Measurements from ENCODE around the gene C2orf72.

C2orf72 gene

GRCh38 chr2:231032575-231033140, 4.7 kb upstream of the C2orf72 start:
- no peaks in the 10 kb centered on the region for H3F3A ChIP-seq (ENCODE audit: low read depth)
- H2AFZ ChIP-seq (ENCODE audit: low read length), result no peak overlapping the region
- TF ChIP-seq EZH2phosphoT487 (IDR thresholded peaks at IDR 0.05; ENCODE audit: borderline replicate concordance) (no peak), CTCF (conservative IDR thresholded peaks at IDR 0.05; ENCODE audit: low read length) (no peak)
- H3K9me3 ChIP-seq (ENCODE audit: insufficient read depth, low read depth, low read length), result no peaks in the 10 kb centered on the region
- H3K27me3 ChIP-seq (ENCODE audit: insufficient read depth, low read length, poor library complexity, severe bottlenecking), result no peaks in the 10 kb centered on the region
- H3K79me2 ChIP-seq (ENCODE audit: insufficient read depth, low read length), result no peaks in the 10 kb centered on the region
- no peak overlapping the region for H3K4me3 ChIP-seq (ENCODE audit: low read length, poor library complexity, severe bottlenecking)
- H3K36me3 ChIP-seq (ENCODE audit: insufficient read depth, low read length), result no peaks in the 10 kb centered on the region
- H3K9me2 ChIP-seq (replicated peaks; ENCODE audit: low read depth, low read length), result no peaks in the 10 kb centered on the region
- H3K9ac ChIP-seq (ENCODE audit: low read depth, low read length, poor library complexity, severe bottlenecking), result no peak overlapping the region
- no peak overlapping the region for H3K4me2 ChIP-seq (ENCODE audit: low read depth, low read length, poor library complexity, severe bottlenecking)
- no peaks in the 10 kb centered on the region for H3K4me1 ChIP-seq (ENCODE audit: insufficient read depth, low read length, poor library complexity, severe bottlenecking)
- no peaks in the 10 kb centered on the region for H4K20me1 ChIP-seq (ENCODE audit: insufficient read depth, low read length, poor library complexity, severe bottlenecking)

GRCh38 chr2:231033147-231034132, 3.9 kb upstream of the C2orf72 start:
- H3K4me3 ChIP-seq (ENCODE audit: low read length, poor library complexity, severe bottlenecking), result no peak overlapping the region
- H3K79me2 ChIP-seq (ENCODE audit: insufficient read depth, low read length), result no peaks in the 10 kb centered on the region
- H3K27me3 ChIP-seq (ENCODE audit: insufficient read depth, low read length, poor library complexity, severe bottlenecking), result no peaks in the 10 kb centered on the region
- H3K4me2 ChIP-seq (ENCODE audit: low read depth, low read length, poor library complexity, severe bottlenecking), result no peak overlapping the region
- H3K9me2 ChIP-seq (replicated peaks; ENCODE audit: low read depth, low read length), result no peaks in the 10 kb centered on the region
- no peak overlapping the region for H3K9ac ChIP-seq (ENCODE audit: low read depth, low read length, poor library complexity, severe bottlenecking)
- H4K20me1 ChIP-seq (ENCODE audit: insufficient read depth, low read length, poor library complexity, severe bottlenecking), result no peaks in the 10 kb centered on the region
- no peak overlapping the region for H2AFZ ChIP-seq (ENCODE audit: low read length)
- H3F3A ChIP-seq (ENCODE audit: low read depth), result no peaks in the 10 kb centered on the region
- no peaks in the 10 kb centered on the region for H3K36me3 ChIP-seq (ENCODE audit: insufficient read depth, low read length)
- H3K9me3 ChIP-seq (ENCODE audit: insufficient read depth, low read depth, low read length), result no peaks in the 10 kb centered on the region
- H3K4me1 ChIP-seq (ENCODE audit: insufficient read depth, low read length, poor library complexity, severe bottlenecking), result no peaks in the 10 kb centered on the region
- TF ChIP-seq EZH2phosphoT487 (IDR thresholded peaks at IDR 0.05; ENCODE audit: borderline replicate concordance) (no peak), CTCF (conservative IDR thresholded peaks at IDR 0.05; ENCODE audit: low read length) (no peak)

GRCh38 chr2:231034291-231034882, 2.9 kb upstream of the C2orf72 start:
- Histone ChIP-seq H3K4me1 (ENCODE audit: insufficient read depth, low read length, poor library complexity, severe bottlenecking) (no peaks in the 10 kb centered on the region), H3F3A (ENCODE audit: low read depth) (no peaks in the 10 kb centered on the region), H3K27me3 (ENCODE audit: insufficient read depth, low read length, poor library complexity, severe bottlenecking) (no peaks in the 10 kb centered on the region), H4K20me1 (ENCODE audit: insufficient read depth, low read length, poor library complexity, severe bottlenecking) (no peaks in the 10 kb centered on the region), H3K36me3 (ENCODE audit: insufficient read depth, low read length) (no peaks in the 10 kb centered on the region), H3K4me2 (ENCODE audit: low read depth, low read length, poor library complexity, severe bottlenecking) (no peak overlapping the region), H2AFZ (ENCODE audit: low read length) (no peak overlapping the region), H3K4me3 (ENCODE audit: low read length, poor library complexity, severe bottlenecking) (no peak overlapping the region), H3K9ac (ENCODE audit: low read depth, low read length, poor library complexity, severe bottlenecking) (no peak overlapping the region), H3K79me2 (ENCODE audit: insufficient read depth, low read length) (no peaks in the 10 kb centered on the region), H3K9me3 (ENCODE audit: insufficient read depth, low read depth, low read length) (no peaks in the 10 kb centered on the region), H3K9me2 (replicated peaks; ENCODE audit: low read depth, low read length) (no peaks in the 10 kb centered on the region)
- TF ChIP-seq EZH2phosphoT487 (IDR thresholded peaks at IDR 0.05; ENCODE audit: borderline replicate concordance) (no peak), CTCF (conservative IDR thresholded peaks at IDR 0.05; ENCODE audit: low read length) (no peak)
